ENCODE results near the gene MCF2L. TPM values are rescaled to one million over a fixed set of nuclear protein-coding genes. Genes with fewer than 3 reads are reported as not detected.

The MCF2L gene
- total RNA-seq, 6 experiments from 2014 or later, result 9.6 to 18.4 (median 11.7) TPM

GRCh38 chr13:113119822-113120189, 150.8 kb downstream of the MCF2L start:
- Histone ChIP-seq H3K4me3 (no peak overlapping the region), H3K36me3 (peaks cover 0 to 2% (median 0%) of the 10 kb centered on the region in 4 donors), H3K9me3 (no peaks in the 10 kb centered on the region), H3K27ac (no peak overlapping the region), H3K27me3 (no peaks in the 10 kb centered on the region), H3K4me1 (peaks cover 0 to 14% (median 4%) of the 10 kb centered on the region in 4 donors)
- no peak for DNase-seq
- TF ChIP-seq CTCF (IDR thresholded peaks at IDR 0.05) (no peak), POLR2A (IDR thresholded peaks at IDR 0.05) (no peak)
- WGBS (ENCODE audit: insufficient coverage, low coverage, low lambda C conversion rate, missing lambda C conversion rate), result 100% methylated on average over 5 of the region's 7 CpGs
- intact Hi-C loops (cut with DNase I), result no loop called here
- no peak for ATAC-seq

GRCh38 chr13:113120300-113121182, 151.5 kb downstream of the MCF2L start:
- Histone ChIP-seq H3K4me3 (no peak overlapping the region), H3K36me3 (no peaks in the 10 kb centered on the region), H3K27me3 (no peaks in the 10 kb centered on the region), H3K4me1 (peaks cover 0 to 15% (median 4%) of the 10 kb centered on the region in 4 donors), H3K27ac (no peak overlapping the region), H3K9me3 (no peaks in the 10 kb centered on the region)
- intact Hi-C loops (cut with DNase I), result no loop called here
- no CpG with 5 or more reads among the region's 19 CpGs for WGBS (ENCODE audit: insufficient coverage, low coverage, low lambda C conversion rate, missing lambda C conversion rate)
- DNase-seq (peak in 2 of 3 donors; percentile 44 to 52), ATAC-seq (no peak)
- TF ChIP-seq CTCF (IDR thresholded peaks at IDR 0.05) (no peak), POLR2A (IDR thresholded peaks at IDR 0.05) (no peak)

GRCh38 chr13:113121183-113121927, 152.3 kb downstream of the MCF2L start:
- H3K27ac ChIP-seq, result peak overlapping the region in 1 of 3 donors; percentile 29
- H3K4me1 ChIP-seq, result peaks cover 0 to 15% (median 4%) of the 10 kb centered on the region in 4 donors
- no peaks in the 10 kb centered on the region for H3K27me3 ChIP-seq
- intact Hi-C loops (cut with DNase I), result no loop called here
- no peaks in the 10 kb centered on the region for H3K9me3 ChIP-seq
- WGBS (ENCODE audit: insufficient coverage, low coverage, low lambda C conversion rate, missing lambda C conversion rate), result 100% methylated on average over 1 of the region's 24 CpGs
- H3K4me3 ChIP-seq, result no peak overlapping the region
- no peaks in the 10 kb centered on the region for H3K36me3 ChIP-seq
- no peak for ATAC-seq
- TF ChIP-seq CTCF (IDR thresholded peaks at IDR 0.05) (no peak), POLR2A (IDR thresholded peaks at IDR 0.05) (no peak)
- peak in 2 of 3 donors; percentile 49 to 50 for DNase-seq

- peak overlapping the region; percentile 28 to 90 (median 29) for H3K27ac ChIP-seq
- H3K4me1 ChIP-seq, result peaks cover 0 to 15% (median 4%) of the 10 kb centered on the region in 4 donors
- 45% methylated on average over 6 of the region's 16 CpGs for WGBS (ENCODE audit: insufficient coverage, low coverage, low lambda C conversion rate, missing lambda C conversion rate)
- H3K36me3 ChIP-seq, result no peaks in the 10 kb centered on the region
- ATAC-seq (peak; percentile 1 to 12 (median 3)), DNase-seq (peak in 2 of 3 donors; percentile 53 to 56)
- intact Hi-C loops (cut with DNase I), result no loop called here
- H3K9me3 ChIP-seq, result no peaks in the 10 kb centered on the region
- TF ChIP-seq POLR2A (IDR thresholded peaks at IDR 0.05), result no peak
- no peak for TF ChIP-seq CTCF (IDR thresholded peaks at IDR 0.05)
- H3K4me3 ChIP-seq, result peak overlapping the region in 2 of 3 donors; percentile 58 to 70
- H3K27me3 ChIP-seq, result no peaks in the 10 kb centered on the region
Observed at GRCh38 chr13:113121928-113122471, 153.0 kb downstream of the MCF2L start.
